SIG-M5 treated with dmso at 0.1 percent for 504 hours (cell line): ENCODE measurements around the gene AKIRIN2.
"Not testable (repeated sequence)": the region's sequence is repeated elsewhere in the genome, so short reads cannot be mapped to it uniquely, and the experiment has no call there.

ENCODE experiments used
- DNase-seq: peaks from one replicate; lab custom pipeline; 2025; ENCODE audit not compliant: unreplicated experiment; lab: John Stamatoyannopoulos, UW

Gene AKIRIN2

GRCh38 chr6:87687893-87688292 is 14.1 kb downstream of the AKIRIN2 start:
- DNase-seq, result not testable (repeated sequence)

GRCh38 chr6:87687296-87687695 is 14.7 kb downstream of the AKIRIN2 start:
- no peak for DNase-seq

- not testable (repeated sequence) for DNase-seq
These were observed 15.3 kb downstream of the AKIRIN2 start for GRCh38 chr6:87686636-87687205.

GRCh38 chr6:87684895-87685654 is 17.0 kb downstream of the AKIRIN2 start:
- DNase-seq, result no peak

GRCh38 chr6:87683890-87684289 is 18.1 kb downstream of the AKIRIN2 start:
- no peak for DNase-seq

- DNase-seq, result no peak
These were observed 19.7 kb downstream of the AKIRIN2 start for GRCh38 chr6:87682310-87682709.

GRCh38 chr6:87675004-87675681 is 26.9 kb downstream of the AKIRIN2 start:
- no peak for DNase-seq

- no peak for DNase-seq
These were observed 27.7 kb downstream of the AKIRIN2 start for GRCh38 chr6:87674290-87674689.

GRCh38 chr6:87673237-87673636 is 28.8 kb downstream of the AKIRIN2 start:
- no peak for DNase-seq

- DNase-seq, result no peak
These were observed 29.4 kb downstream of the AKIRIN2 start for GRCh38 chr6:87672641-87673040.

GRCh38 chr6:87671555-87672029 is 30.4 kb downstream of the AKIRIN2 start:
- peak; percentile 25 for DNase-seq

- no peak for DNase-seq
These were observed 31.3 kb downstream of the AKIRIN2 start for GRCh38 chr6:87670707-87671106.

GRCh38 chr6:87669051-87669450 is 33.0 kb downstream of the AKIRIN2 start:
- no peak for DNase-seq

- no peak for DNase-seq
These were observed 34.0 kb downstream of the AKIRIN2 start for GRCh38 chr6:87668013-87668412.

GRCh38 chr6:87667032-87667431 is 35.0 kb downstream of the AKIRIN2 start:
- DNase-seq, result no peak

- no peak for DNase-seq
These were observed 37.0 kb downstream of the AKIRIN2 start for GRCh38 chr6:87664921-87665485.

- DNase-seq, result no peak
These were observed 38.6 kb downstream of the AKIRIN2 start for GRCh38 chr6:87663434-87663833.

GRCh38 chr6:87661503-87661902 is 40.5 kb downstream of the AKIRIN2 start:
- DNase-seq, result no peak

- no peak for DNase-seq
These were observed 41.0 kb downstream of the AKIRIN2 start for GRCh38 chr6:87661016-87661415.

GRCh38 chr6:87660226-87660911 is 41.7 kb downstream of the AKIRIN2 start:
- no peak for DNase-seq

- DNase-seq, result no peak
These were observed 43.5 kb downstream of the AKIRIN2 start for GRCh38 chr6:87658516-87658915.
